Hepatocyte (in vitro differentiated cells): Measurements from ENCODE around the gene IP6K3. TPM values are rescaled to one million over a fixed set of nuclear protein-coding genes. Genes with fewer than 3 reads are reported as not detected.

Experiments used
- DNase-seq: peaks from one replicate; pipeline ENCODE4 v3.0.0-alpha.2; 2016; ENCODE audit warnings: low spot score
- H2AFZ ChIP-seq: fragments of 200-600 bp; sonication (generic); 2 replicates; pipeline ENCODE4 v1.6.0; 2016; ENCODE audit warnings: antibody characterized with exemption, mild to moderate bottlenecking
- H3K27ac ChIP-seq: fragments of 200-600 bp; sonication (generic); 2 replicates; pipeline ENCODE4 v1.5.1; 2016; ENCODE audit warnings: mild to moderate bottlenecking
- H3K27me3 ChIP-seq: fragments of 200-600 bp; sonication (generic); 2 replicates; pipeline ENCODE4 v1.6.1; 2016
- H3K36me3 ChIP-seq: fragments of 200-600 bp; sonication (generic); replicated peaks from 2 replicates; pipeline ENCODE4 v1.5.1; 2016; ENCODE audit warnings: low read depth; ENCODE audit not compliant: insufficient read depth
- H3K4me1 ChIP-seq: fragments of 200-600 bp; sonication (generic); 2 replicates; pipeline ENCODE4 v1.5.1; 2016; ENCODE audit warnings: mild to moderate bottlenecking, moderate library complexity; ENCODE audit not compliant: insufficient read depth
- H3K4me2 ChIP-seq: fragments of 200-600 bp; sonication (generic); 2 replicates; pipeline ENCODE4 v1.6.0; 2016
- H3K4me3 ChIP-seq: fragments of 200-600 bp; sonication (generic); 2 replicates; pipeline ENCODE4 v1.5.1; 2016; ENCODE audit warnings: mild to moderate bottlenecking
- H3K79me2 ChIP-seq: fragments of 200-600 bp; sonication (generic); 2 replicates; pipeline ENCODE4 v1.6.0; 2017; ENCODE audit warnings: mild to moderate bottlenecking
- H3K9me2 ChIP-seq: fragments of 200-600 bp; sonication (generic); replicated peaks from 2 replicates; pipeline ENCODE4 v1.6.0; 2017; ENCODE audit warnings: mild to moderate bottlenecking; ENCODE audit not compliant: insufficient read depth
- H3K9me3 ChIP-seq: fragments of 200-600 bp; sonication (generic); 2 replicates; pipeline ENCODE4 v1.5.1; 2016; ENCODE audit warnings: low read depth, mild to moderate bottlenecking
- H4K20me1 ChIP-seq: fragments of 200-600 bp; sonication (generic); 2 replicates; pipeline ENCODE4 v1.6.0; 2016; ENCODE audit warnings: mild to moderate bottlenecking; ENCODE audit not compliant: insufficient read depth, poor library complexity, severe bottlenecking
- EZH2 ChIP-seq: fragments of 200-600 bp; sonication (generic); IDR thresholded peaks from 2 replicates; pipeline ENCODE4 v1.6.1; 2016; ENCODE audit warnings: antibody characterized with exemption, mild to moderate bottlenecking, borderline replicate concordance
- EZH2phosphoT487 ChIP-seq: fragments of 200-600 bp; sonication (generic); IDR thresholded peaks from one replicate; pipeline ENCODE4 v1.6.1; 2018; ENCODE audit warnings: antibody characterized with exemption, mild to moderate bottlenecking, low read depth, moderate library complexity; ENCODE audit not compliant: unreplicated experiment, severe bottlenecking
- WGBS: methylation state at CpG from one replicate; pipeline ENCODE4 v1.1.6; 2016; ENCODE audit warnings: low lambda C conversion rate; ENCODE audit errors: missing lambda C conversion rate; 5-methylcytosine and 5-hydroxymethylcytosine counted together
- polyA plus RNA-seq: library from polyadenylated mRNA; unstranded; fragments of >200 nt; fragmentation: Nextera tagmentation; extraction: Ambion mirVana; gene quantifications from 2 replicates; pipeline ENCODE4 v1.2.1, GENCODE V29; 2016
- total RNA-seq: library from RNA; depleted of rRNA; stranded (reverse); fragments of >200 nt; gene quantifications from 2 replicates; pipeline ENCODE4 v1.2.3, GENCODE V29; 2014
- TF ChIP-seq, protein P1 (sequence below): fragments of 200-600 bp; sonication (generic); IDR thresholded peaks from 2 replicates; pipeline ENCODE4 v1.5.1; 2016; ENCODE audit warnings: antibody characterized with exemption, mild to moderate bottlenecking; ENCODE audit not compliant: poor library complexity

IP6K3 gene
- total and polyA plus RNA-seq, 2 experiments from 2014 or later, result 9.5 to 25.3 TPM

- Histone ChIP-seq H3K4me1 (no peaks in the 10 kb centered on the region), H3K36me3 (no peaks in the 10 kb centered on the region), H3K27me3 (no peaks in the 10 kb centered on the region), H2AFZ (no peak overlapping the region), H3K79me2 (no peaks in the 10 kb centered on the region), H3K4me2 (no peak overlapping the region), H3K27ac (no peak overlapping the region), H3K9me2 (no peaks in the 10 kb centered on the region), H3K4me3 (no peak overlapping the region), H3K9me3 (no peaks in the 10 kb centered on the region), H4K20me1 (no peaks in the 10 kb centered on the region)
- TF ChIP-seq EZH2phosphoT487 (no peak), EZH2 (no peak)
- TF ChIP-seq, protein P1, sequence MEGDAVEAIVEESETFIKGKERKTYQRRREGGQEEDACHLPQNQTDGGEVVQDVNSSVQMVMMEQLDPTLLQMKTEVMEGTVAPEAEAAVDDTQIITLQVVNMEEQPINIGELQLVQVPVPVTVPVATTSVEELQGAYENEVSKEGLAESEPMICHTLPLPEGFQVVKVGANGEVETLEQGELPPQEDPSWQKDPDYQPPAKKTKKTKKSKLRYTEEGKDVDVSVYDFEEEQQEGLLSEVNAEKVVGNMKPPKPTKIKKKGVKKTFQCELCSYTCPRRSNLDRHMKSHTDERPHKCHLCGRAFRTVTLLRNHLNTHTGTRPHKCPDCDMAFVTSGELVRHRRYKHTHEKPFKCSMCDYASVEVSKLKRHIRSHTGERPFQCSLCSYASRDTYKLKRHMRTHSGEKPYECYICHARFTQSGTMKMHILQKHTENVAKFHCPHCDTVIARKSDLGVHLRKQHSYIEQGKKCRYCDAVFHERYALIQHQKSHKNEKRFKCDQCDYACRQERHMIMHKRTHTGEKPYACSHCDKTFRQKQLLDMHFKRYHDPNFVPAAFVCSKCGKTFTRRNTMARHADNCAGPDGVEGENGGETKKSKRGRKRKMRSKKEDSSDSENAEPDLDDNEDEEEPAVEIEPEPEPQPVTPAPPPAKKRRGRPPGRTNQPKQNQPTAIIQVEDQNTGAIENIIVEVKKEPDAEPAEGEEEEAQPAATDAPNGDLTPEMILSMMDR, result no peak
- WGBS, result 86% methylated on average over 6 of the region's 6 CpGs
- DNase-seq, result no peak
Observed at GRCh38 chr6:33686225-33686924, 60.3 kb downstream of the IP6K3 start.

DNA sequence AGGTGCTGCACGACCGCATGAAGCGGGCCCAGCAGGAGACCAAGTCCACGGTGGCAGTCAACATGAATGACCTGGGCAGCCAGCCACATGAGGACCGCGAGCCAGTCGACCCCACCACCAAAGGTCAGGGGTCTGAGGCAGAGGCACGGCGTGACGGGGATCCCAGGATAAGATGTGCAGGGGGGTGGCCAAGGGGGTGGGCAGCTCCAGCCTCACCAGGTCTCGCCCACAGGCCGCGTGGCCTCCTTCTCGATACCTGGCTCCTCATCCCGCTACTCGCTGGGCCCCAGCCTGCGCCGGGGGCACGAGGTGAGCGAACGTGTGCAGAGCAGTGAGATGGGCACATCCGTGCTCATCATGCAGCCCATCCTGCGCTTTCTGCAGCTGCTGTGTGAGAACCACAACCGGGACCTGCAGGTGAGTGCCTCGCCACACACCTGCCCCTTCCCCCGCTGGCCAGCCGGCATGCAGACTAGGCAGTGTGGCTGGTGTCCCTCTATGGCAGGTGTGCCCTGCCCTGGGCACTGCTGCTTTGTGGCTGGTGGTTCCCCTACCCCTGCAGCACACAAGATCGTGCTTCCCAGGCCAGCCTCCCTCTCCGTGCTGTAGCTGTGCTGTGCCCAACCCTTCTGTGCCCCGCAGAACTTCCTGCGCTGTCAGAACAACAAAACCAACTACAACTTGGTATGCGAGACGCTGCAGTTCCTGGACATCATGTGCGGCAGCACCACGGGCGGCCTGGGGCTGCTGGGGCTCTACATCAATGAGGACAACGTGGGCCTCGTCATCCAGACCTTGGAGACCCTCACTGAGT is 61.1 kb downstream of the IP6K3 start:
- Histone ChIP-seq H3K9me2 (no peaks in the 10 kb centered on the region), H3K27me3 (no peaks in the 10 kb centered on the region), H3K4me3 (no peak overlapping the region), H3K9me3 (no peaks in the 10 kb centered on the region), H2AFZ (no peak overlapping the region), H3K4me2 (no peak overlapping the region), H3K4me1 (no peaks in the 10 kb centered on the region), H4K20me1 (no peaks in the 10 kb centered on the region), H3K27ac (no peak overlapping the region), H3K36me3 (no peaks in the 10 kb centered on the region), H3K79me2 (no peaks in the 10 kb centered on the region)
- 94% methylated on average over 28 of the region's 38 CpGs for WGBS
- TF ChIP-seq EZH2, result no peak
- TF ChIP-seq, protein P1, result no peak
- no peak for TF ChIP-seq EZH2phosphoT487
- DNase-seq, result no peak

DNA sequence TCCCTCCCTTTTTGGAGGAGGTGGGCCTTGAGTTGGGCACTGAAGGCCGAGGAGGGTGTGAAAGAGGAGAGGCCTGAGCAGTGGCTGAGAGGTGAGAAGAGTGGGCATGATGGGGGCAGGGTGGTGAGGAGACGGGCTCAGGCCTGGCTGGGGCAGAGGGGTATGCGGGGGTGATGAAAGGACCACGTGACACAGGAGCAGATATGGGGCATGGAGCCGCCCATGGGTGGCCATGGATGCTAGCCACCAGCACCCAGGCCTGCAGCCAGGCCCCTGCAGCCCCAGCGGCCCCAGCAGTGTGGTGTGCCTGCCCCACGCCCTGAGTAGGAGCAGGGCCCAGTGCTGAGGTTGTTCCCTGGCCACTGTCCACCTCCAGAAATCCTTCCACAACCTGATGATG is 61.7 kb downstream of the IP6K3 start:
- Histone ChIP-seq H3K9me3 (no peaks in the 10 kb centered on the region), H3K9me2 (no peaks in the 10 kb centered on the region), H3K27me3 (no peaks in the 10 kb centered on the region), H3K79me2 (no peaks in the 10 kb centered on the region), H3K4me2 (no peak overlapping the region), H3K4me3 (no peak overlapping the region), H3K4me1 (no peaks in the 10 kb centered on the region), H3K36me3 (no peaks in the 10 kb centered on the region), H3K27ac (no peak overlapping the region), H4K20me1 (no peaks in the 10 kb centered on the region), H2AFZ (no peak overlapping the region)
- no peak for DNase-seq
- 97% methylated on average over 7 of the region's 7 CpGs for WGBS
- TF ChIP-seq, protein P1, result no peak
- TF ChIP-seq EZH2phosphoT487 (no peak), EZH2 (no peak)
